HepG2 (cell line): ENCODE data around the gene ITGAE. TPM values are rescaled to one million over a fixed set of nuclear protein-coding genes. Genes with fewer than 3 reads are reported as not detected.

Experiments used
- ATAC-seq: fragments of 200-7000 bp; cut with Tn5 transposase; 3 replicates; pipeline ENCODE4 v1.9.1; 2020; ENCODE audit warnings: mild to moderate bottlenecking, moderate library complexity
- BruUV-seq: library from RNA; stranded (reverse); fragments of 400-500 nt; replicated peaks from 2 replicates; lab custom pipeline; 2021; lab: Mats Ljungman, UMichigan
- CTCF ChIA-PET: fragments of 300-600 bp; formaldehyde crosslinking; extraction: SDS; loops from one replicate; lab custom pipeline; 2021; ENCODE audit warnings: low total read pairs, inconsistent platforms, low intra/inter-chr PET ratio; lab: Yijun Ruan, JAX
- POLR2A ChIA-PET: fragments of 350-600 bp; sonication (Branson Sonifier 250); formaldehyde crosslinking; loops from one replicate; lab custom pipeline; 2020; ENCODE audit warnings: antibody characterized with exemption, inconsistent platforms; lab: Yijun Ruan, JAX
- DNase-seq: peaks from one replicate; pipeline ENCODE4 v3.0.0-alpha.2; 2015; ENCODE audit warnings: low spot score
- FAIRE-seq: peaks from 3 replicates; lab custom pipeline; 2011; peaks lifted over from hg19 to GRCh38; lab: Jason Lieb, UNC
- H2AFZ ChIP-seq: one replicate; pipeline ENCODE4 v1.6.1; 2011; ENCODE audit warnings: low read length, inconsistent platforms
- H3K27ac ChIP-seq: fragments of 300-600 bp; 3 replicates; pipeline ENCODE4 v1.8.0; 2011; ENCODE audit warnings: mixed run types, mild to moderate bottlenecking, mixed read lengths, low read length, inconsistent platforms; ENCODE audit not compliant: insufficient read depth; ENCODE audit errors: extremely low read length
- H3K27me3 ChIP-seq, 2 experiments: fragments of 200-600 bp in 1 of 2; 2 replicates in 1 of 2; 3 replicates in 1 of 2; pipeline versions ENCODE4 v1.6.0 to v1.8.0; 2011; ENCODE audit warnings: low read length in 2 of 2, mild to moderate bottlenecking in 2 of 2, moderate library complexity in 2 of 2, inconsistent platforms in 1 of 2; ENCODE audit not compliant: insufficient read depth in 2 of 2, control insufficient read depth in 1 of 2
- H3K36me3 ChIP-seq, 2 experiments: fragments of 200-600 bp in 1 of 2; replicated peaks in 1 of 2; 2 replicates in 1 of 2; 3 replicates in 1 of 2; pipeline versions ENCODE4 v1.5.1 to v1.8.0; 2011; ENCODE audit warnings: low read length in 2 of 2, inconsistent platforms in 1 of 2; ENCODE audit not compliant: insufficient read depth in 2 of 2, control insufficient read depth in 1 of 2
- H3K4me1 ChIP-seq: 2 replicates; pipeline ENCODE4 v1.5.1; 2012; ENCODE audit warnings: low read length, inconsistent platforms; ENCODE audit not compliant: insufficient read depth
- H3K4me2 ChIP-seq: 2 replicates; pipeline ENCODE4 v1.6.0; 2011; ENCODE audit warnings: low read depth, low read length, inconsistent platforms
- H3K4me3 ChIP-seq, 3 experiments: fragments of 200-600 bp in 1 of 3; sonication (generic), shearing (Covaris generic) in 1 of 3; replicated peaks in 1 of 3; 2 replicates each; pipeline ENCODE4 v1.5.1; 2011 to 2016; ENCODE audit warnings: low read length in 3 of 3, inconsistent platforms in 2 of 3, low read depth in 2 of 3, mild to moderate bottlenecking in 2 of 3, control low read depth in 1 of 3, mixed read lengths in 1 of 3; ENCODE audit not compliant: insufficient read depth in 1 of 3
- H3K79me2 ChIP-seq: one replicate; pipeline ENCODE4 v1.6.1; 2011; ENCODE audit warnings: low read length, inconsistent platforms; ENCODE audit not compliant: insufficient read depth
- H3K9ac ChIP-seq: 2 replicates; pipeline ENCODE4 v1.6.0; 2011; ENCODE audit warnings: mild to moderate bottlenecking, low read depth, low read length, inconsistent platforms; ENCODE audit not compliant: insufficient read depth
- H3K9me3 ChIP-seq: 2 replicates; pipeline ENCODE4 v1.5.1; 2012; ENCODE audit warnings: mild to moderate bottlenecking, low read length
- H4K20me1 ChIP-seq: 2 replicates; pipeline ENCODE4 v1.6.0; 2011; ENCODE audit warnings: inconsistent platforms, mild to moderate bottlenecking, low read length, moderate library complexity; ENCODE audit not compliant: insufficient read depth
- BRD4 ChIP-seq: sonication (generic); formaldehyde crosslinking; IDR thresholded peaks from 2 replicates; pipeline ENCODE4 v1.4.0; 2020; ENCODE audit warnings: missing genetic modification reagents
- CREB1 ChIP-seq, 2 experiments: fragments of 450-650 bp in 1 of 2; IDR thresholded peaks; 2 replicates each; pipeline ENCODE4 v1.6.1; 2016 to 2017; ENCODE audit warnings: control low read depth in 1 of 2, mild to moderate bottlenecking in 1 of 2, missing compliant biosample characterization in 1 of 2, missing genetic modification characterization in 1 of 2
- CREBL2 ChIP-seq: sonication (generic); formaldehyde crosslinking; IDR thresholded peaks from 2 replicates; pipeline ENCODE4 v1.8.1; 2023; ENCODE audit warnings: missing genetic modification reagents, mild to moderate bottlenecking, borderline replicate concordance
- GABPB1 ChIP-seq: IDR thresholded peaks from 2 replicates; pipeline ENCODE4 v1.6.1; 2016; ENCODE audit warnings: mild to moderate bottlenecking, missing genetic modification reagents, moderate library complexity, missing compliant biosample characterization
- HMG20A ChIP-seq: IDR thresholded peaks from 2 replicates; pipeline ENCODE4 v1.6.1; 2016; ENCODE audit warnings: borderline replicate concordance
- ZFX ChIP-seq: sonication (generic); formaldehyde crosslinking; IDR thresholded peaks from 2 replicates; pipeline ENCODE4 v1.4.0; 2020; ENCODE audit warnings: mild to moderate bottlenecking, low read depth, missing genetic modification reagents, moderate library complexity
- ZMYM4 ChIP-seq: sonication (generic); formaldehyde crosslinking; IDR thresholded peaks from 2 replicates; pipeline ENCODE4 v1.8.1; 2023; ENCODE audit warnings: mild to moderate bottlenecking, missing genetic modification reagents
- ZNF616 ChIP-seq: sonication (generic); formaldehyde crosslinking; IDR thresholded peaks from 2 replicates; pipeline ENCODE4 v1.5.0; 2020; ENCODE audit warnings: low read depth, mild to moderate bottlenecking, missing genetic modification reagents
- ZNF772 ChIP-seq: sonication (generic); formaldehyde crosslinking; IDR thresholded peaks from 2 replicates; pipeline ENCODE4 v1.5.0; 2020; ENCODE audit warnings: mild to moderate bottlenecking, missing genetic modification reagents
- ZSCAN12 ChIP-seq: sonication (generic); formaldehyde crosslinking; IDR thresholded peaks from 2 replicates; pipeline ENCODE4 v1.9.0; 2021; ENCODE audit warnings: mild to moderate bottlenecking, missing genetic modification reagents
- ZSCAN25 ChIP-seq: sonication (generic); formaldehyde crosslinking; IDR thresholded peaks from 2 replicates; pipeline ENCODE4 v1.8.0; 2022; ENCODE audit warnings: mild to moderate bottlenecking, missing genetic modification reagents
- WGBS: methylation state at CpG from one replicate; pipeline ENCODE4 v1.1.6; 2017; ENCODE audit warnings: low lambda C conversion rate; 5-methylcytosine and 5-hydroxymethylcytosine counted together
- in situ Hi-C: cut with HindIII; loops from 2 replicates; pipeline ENCODE4 v1.10.0; 2017; ENCODE audit warnings: low pct_unique_long_range_greater_than_20kb; ENCODE audit not compliant: extremely low pct_ligation_motif_present
- intact Hi-C: fragments of 100-400 bp; cut with micrococcal nuclease; formaldehyde crosslinking; loops from one replicate; pipeline ENCODE4 v1.10.0; 2022; ENCODE audit not compliant: unreplicated experiment
- polyA plus RNA-seq, 8 experiments: library from polyadenylated mRNA; depleted of rRNA in 3 of 8; stranded (reverse) in 7 of 8; unstranded in 1 of 8; fragments of >200 nt; fragmentation: Illumina TruSeq in 4 of 8; extraction: Trizol in 4 of 8; gene quantifications; 2 replicates each; pipeline versions ENCODE4 v1.2.1 to v1.2.3, GENCODE V29; 2011 to 2016; ENCODE audit warnings: low read depth in 4 of 8, missing spikeins in 1 of 8, mixed read lengths in 1 of 8; ENCODE audit not compliant: insufficient read depth in 1 of 8
- total RNA-seq, 5 experiments: library from RNA; depleted of rRNA; stranded (reverse); fragments of >200 nt; fragmentation: Illumina TruSeq; extraction: Trizol; gene quantifications; 2 replicates each; pipeline ENCODE4 v1.2.3, GENCODE V29; 2016; ENCODE audit warnings: low read depth in 1 of 5
- TF ChIP-seq, protein P1 (sequence below): sonication (generic); formaldehyde crosslinking; IDR thresholded peaks from 2 replicates; pipeline ENCODE4 v1.4.0; 2020; ENCODE audit warnings: missing genetic modification reagents, borderline replicate concordance
- TF ChIP-seq, protein P2 (sequence below): sonication (generic); formaldehyde crosslinking; IDR thresholded peaks from 2 replicates; pipeline ENCODE4 v1.8.0; 2022; ENCODE audit warnings: mild to moderate bottlenecking, missing genetic modification reagents; ENCODE audit not compliant: insufficient replicate concordance

The ITGAE gene
- total and polyA plus RNA-seq, 2 of the 13 experiments (the other 11 are each of a cell fraction or from before 2014, with no cell fraction given): 42.3 to 49.0 TPM

- H3K36me3 ChIP-seq: no peaks in the 10 kb centered on the region
- DNase-seq (peak; percentile 27), FAIRE-seq (no peak), ATAC-seq (peak; percentile 65)
- CTCF ChIA-PET: interaction anchor here (1.5 to 1.9 kb wide), 2 partner anchors 49 to 144 kb away, joined by 7 read pairs; no protein-coding TSS in a partner anchor
- in situ Hi-C loops: no loop called here
- no peaks in the 10 kb centered on the region for H3K79me2 ChIP-seq
- peaks cover 10% of the 10 kb centered on the region for H3K4me1 ChIP-seq
- H3K27ac ChIP-seq: no peak overlapping the region
- no peak overlapping the region for H2AFZ ChIP-seq
- intact Hi-C loops: loop anchor here (5.0 kb wide), 2 partner anchors 49 to 144 kb away; no protein-coding TSS in a partner anchor
- POLR2A ChIA-PET: interaction anchor here (0.8 kb wide), 1 partner anchor 15 kb away, joined by 4 read pairs; the partner anchor contains the start of gene TAX1BP3
- 19% methylated on average over 10 of the region's 10 CpGs for WGBS
- no peaks in the 10 kb centered on the region for H4K20me1 ChIP-seq
- H3K4me3 ChIP-seq: no peak overlapping the region
- peaks cover 2 to 7% of the 10 kb centered on the region in 2 experiments; a peak in 4 of 5 replicates for H3K27me3 ChIP-seq
- H3K9ac ChIP-seq: no peak overlapping the region
- no peaks in the 10 kb centered on the region for H3K9me3 ChIP-seq
- H3K4me2 ChIP-seq: no peak overlapping the region
- BruUV-seq: no TSS peak
- TF ChIP-seq CREB1 (IDR thresholded peaks at IDR 0.05) (no peak), CREB1 (CRISPR knock-in tag; IDR thresholded peaks at IDR 0.05) (no peak), ZMYM4 (peak; percentile 26; the same call in 1 of the 2 replicates), CREBL2 (CRISPR knock-in tag) (no peak), ZSCAN25 (CRISPR knock-in tag) (peak; percentile 77), BRD4 (CRISPR knock-in tag) (no peak), HMG20A (CRISPR knock-in tag) (no peak), ZNF616 (CRISPR knock-in tag) (no peak), ZNF772 (CRISPR knock-in tag) (no peak), ZFX (CRISPR knock-in tag) (0 out of 2 replicates have a peak, but pooled peaks have one; percentile 16), GABPB1 (no peak), ZSCAN12 (CRISPR knock-in tag) (no peak)
- TF ChIP-seq, protein P1, sequence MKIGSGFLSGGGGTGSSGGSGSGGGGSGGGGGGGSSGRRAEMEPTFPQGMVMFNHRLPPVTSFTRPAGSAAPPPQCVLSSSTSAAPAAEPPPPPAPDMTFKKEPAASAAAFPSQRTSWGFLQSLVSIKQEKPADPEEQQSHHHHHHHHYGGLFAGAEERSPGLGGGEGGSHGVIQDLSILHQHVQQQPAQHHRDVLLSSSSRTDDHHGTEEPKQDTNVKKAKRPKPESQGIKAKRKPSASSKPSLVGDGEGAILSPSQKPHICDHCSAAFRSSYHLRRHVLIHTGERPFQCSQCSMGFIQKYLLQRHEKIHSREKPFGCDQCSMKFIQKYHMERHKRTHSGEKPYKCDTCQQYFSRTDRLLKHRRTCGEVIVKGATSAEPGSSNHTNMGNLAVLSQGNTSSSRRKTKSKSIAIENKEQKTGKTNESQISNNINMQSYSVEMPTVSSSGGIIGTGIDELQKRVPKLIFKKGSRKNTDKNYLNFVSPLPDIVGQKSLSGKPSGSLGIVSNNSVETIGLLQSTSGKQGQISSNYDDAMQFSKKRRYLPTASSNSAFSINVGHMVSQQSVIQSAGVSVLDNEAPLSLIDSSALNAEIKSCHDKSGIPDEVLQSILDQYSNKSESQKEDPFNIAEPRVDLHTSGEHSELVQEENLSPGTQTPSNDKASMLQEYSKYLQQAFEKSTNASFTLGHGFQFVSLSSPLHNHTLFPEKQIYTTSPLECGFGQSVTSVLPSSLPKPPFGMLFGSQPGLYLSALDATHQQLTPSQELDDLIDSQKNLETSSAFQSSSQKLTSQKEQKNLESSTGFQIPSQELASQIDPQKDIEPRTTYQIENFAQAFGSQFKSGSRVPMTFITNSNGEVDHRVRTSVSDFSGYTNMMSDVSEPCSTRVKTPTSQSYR (CRISPR knock-in tag): no peak
- TF ChIP-seq, protein P2, sequence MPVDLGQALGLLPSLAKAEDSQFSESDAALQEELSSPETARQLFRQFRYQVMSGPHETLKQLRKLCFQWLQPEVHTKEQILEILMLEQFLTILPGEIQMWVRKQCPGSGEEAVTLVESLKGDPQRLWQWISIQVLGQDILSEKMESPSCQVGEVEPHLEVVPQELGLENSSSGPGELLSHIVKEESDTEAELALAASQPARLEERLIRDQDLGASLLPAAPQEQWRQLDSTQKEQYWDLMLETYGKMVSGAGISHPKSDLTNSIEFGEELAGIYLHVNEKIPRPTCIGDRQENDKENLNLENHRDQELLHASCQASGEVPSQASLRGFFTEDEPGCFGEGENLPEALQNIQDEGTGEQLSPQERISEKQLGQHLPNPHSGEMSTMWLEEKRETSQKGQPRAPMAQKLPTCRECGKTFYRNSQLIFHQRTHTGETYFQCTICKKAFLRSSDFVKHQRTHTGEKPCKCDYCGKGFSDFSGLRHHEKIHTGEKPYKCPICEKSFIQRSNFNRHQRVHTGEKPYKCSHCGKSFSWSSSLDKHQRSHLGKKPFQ: no peak
Observed at GRCh38 chr17:3683054-3683511, 117.9 kb downstream of the ITGAE start.
